OCI-LY3 (cell line): ENCODE measurements around the gene CSTA.

Source experiments
- EZH2phosphoT487 ChIP-seq: fragments of 200-600 bp; shearing (Covaris generic); IDR thresholded peaks from 2 replicates; pipeline ENCODE4 v1.6.1; 2018; ENCODE audit warnings: antibody characterized with exemption, mixed run types, low read depth
- TF ChIP-seq, protein P1 (sequence below): fragments of 200-600, 300-600 bp; sonication (generic); IDR thresholded peaks from 2 replicates; pipeline ENCODE4 v1.5.1; 2014; ENCODE audit warnings: antibody characterized with exemption, low read length, low read depth

DNA sequence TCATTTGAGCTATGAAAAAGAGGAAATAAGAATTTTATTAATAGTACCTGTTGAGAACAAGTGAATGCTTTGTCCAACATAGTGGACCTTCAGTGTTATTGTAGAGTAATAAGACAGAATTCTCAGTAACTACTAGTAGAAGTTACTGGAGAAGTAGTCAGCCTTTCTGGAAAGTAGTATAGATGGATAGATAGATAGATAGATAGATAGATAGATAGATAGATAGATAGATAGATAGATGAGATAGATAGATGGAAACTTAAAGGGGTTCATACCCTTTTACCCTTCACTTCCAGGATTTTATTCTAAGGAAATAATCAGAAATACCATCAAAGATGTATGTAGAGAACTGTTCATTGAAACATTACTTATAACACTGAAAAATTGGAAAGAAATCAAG is 64.1 kb downstream of the CSTA start:
- TF ChIP-seq, protein P1, sequence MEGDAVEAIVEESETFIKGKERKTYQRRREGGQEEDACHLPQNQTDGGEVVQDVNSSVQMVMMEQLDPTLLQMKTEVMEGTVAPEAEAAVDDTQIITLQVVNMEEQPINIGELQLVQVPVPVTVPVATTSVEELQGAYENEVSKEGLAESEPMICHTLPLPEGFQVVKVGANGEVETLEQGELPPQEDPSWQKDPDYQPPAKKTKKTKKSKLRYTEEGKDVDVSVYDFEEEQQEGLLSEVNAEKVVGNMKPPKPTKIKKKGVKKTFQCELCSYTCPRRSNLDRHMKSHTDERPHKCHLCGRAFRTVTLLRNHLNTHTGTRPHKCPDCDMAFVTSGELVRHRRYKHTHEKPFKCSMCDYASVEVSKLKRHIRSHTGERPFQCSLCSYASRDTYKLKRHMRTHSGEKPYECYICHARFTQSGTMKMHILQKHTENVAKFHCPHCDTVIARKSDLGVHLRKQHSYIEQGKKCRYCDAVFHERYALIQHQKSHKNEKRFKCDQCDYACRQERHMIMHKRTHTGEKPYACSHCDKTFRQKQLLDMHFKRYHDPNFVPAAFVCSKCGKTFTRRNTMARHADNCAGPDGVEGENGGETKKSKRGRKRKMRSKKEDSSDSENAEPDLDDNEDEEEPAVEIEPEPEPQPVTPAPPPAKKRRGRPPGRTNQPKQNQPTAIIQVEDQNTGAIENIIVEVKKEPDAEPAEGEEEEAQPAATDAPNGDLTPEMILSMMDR: no peak
- no peak for TF ChIP-seq EZH2phosphoT487
